ENCODE measurements around the gene ATP8B3. TPM values are rescaled to one million over a fixed set of nuclear protein-coding genes. Genes with fewer than 3 reads are reported as not detected.

The ATP8B3 gene
- total and polyA plus RNA-seq, 10 of the 15 experiments (the other 5 are each of a cell fraction or from before 2014, with no cell fraction given), result 0.13 to 1.7 (median 0.52) TPM

GRCh38 chr19:1854039-1854541 is 42.0 kb upstream of the ATP8B3 start:
- Histone ChIP-seq H3K4me3 (no peak overlapping the region), H3K9ac (ENCODE audit: control insufficient read depth, insufficient read depth, low read length) (no peak overlapping the region), H4K20me1 (ENCODE audit: control insufficient read depth, insufficient read depth) (no peaks in the 10 kb centered on the region), H2AFZ (ENCODE audit: control insufficient read depth, low read depth, low read length) (no peak overlapping the region), H3K9me3 (replicated peaks; ENCODE audit: control insufficient read depth, insufficient read depth, low read length) (no peaks in the 10 kb centered on the region), H3K27me3 (replicated peaks in 1 of 2; ENCODE audit: control insufficient read depth in 2 of 2, insufficient read depth in 2 of 2, low read length in 1 of 2) (no peaks in the 10 kb centered on the region), H3K36me3 (ENCODE audit: control insufficient read depth in 2 of 2, insufficient read depth in 2 of 2, low read length in 1 of 2) (peaks cover 0 to 3% of the 10 kb centered on the region in 2 experiments; a peak in 2 of 4 replicates), H3K79me2 (ENCODE audit: control insufficient read depth, insufficient read depth, low read length) (peaks cover 55% of the 10 kb centered on the region), H3K27ac (ENCODE audit: control insufficient read depth, insufficient read depth) (no peak overlapping the region), H3K4me2 (ENCODE audit: control insufficient read depth, insufficient read depth) (no peak overlapping the region), H3K4me1 (ENCODE audit: control insufficient read depth, insufficient read depth, low read length) (peaks cover 23% of the 10 kb centered on the region)
- no peak for ATAC-seq
- 64% methylated on average over 12 of the region's 16 CpGs for WGBS (ENCODE audit: insufficient coverage, insufficient replicate concordance, low lambda C conversion rate, missing lambda C conversion rate)
- no TSS peak for BruUV-seq (replicated peaks)
- no peak for DNase-seq (ENCODE audit: low read depth, low spot score)
- POLR2A ChIA-PET, result interaction anchor here (0.6 kb wide), 2 partner anchors 12 to 94 kb away, joined by 3 read pairs; no protein-coding TSS in a partner anchor
- in situ Hi-C loops (cut with MboI) (loop anchor here (25.0 kb wide), 1 partner anchor 1508 kb away; the partner anchor contains the start of gene NFIC), intact Hi-C loops (cut with micrococcal nuclease; ENCODE audit: unreplicated experiment) (no loop called here)
- FAIRE-seq, result no peak
- TF ChIP-seq CHD1 (IDR thresholded peaks at IDR 0.05; ENCODE audit: low read depth, low read length) (no peak), TARDBP (IDR thresholded peaks at IDR 0.05; ENCODE audit: borderline replicate concordance) (no peak), MXI1 (IDR thresholded peaks at IDR 0.05; ENCODE audit: low read depth, low read length) (no peak), CUX1 (IDR thresholded peaks at IDR 0.05; ENCODE audit: insufficient replicate concordance, low read depth, low read length) (no peak), CEBPZ (IDR thresholded peaks at IDR 0.05; ENCODE audit: low read depth, low read length) (no peak), MYC (IDR thresholded peaks at IDR 0.05; ENCODE audit: insufficient read depth, insufficient read length, insufficient replicate concordance, low read length, severe bottlenecking) (no peak), TAF1 (IDR thresholded peaks at IDR 0.05; ENCODE audit: borderline replicate concordance, low read depth, low read length) (no peak), MAX (IDR thresholded peaks at IDR 0.05; ENCODE audit: low read depth, low read length) (no peak), CHD2 (IDR thresholded peaks at IDR 0.05; ENCODE audit: borderline replicate concordance, low read depth, low read length) (no peak), SMARCA5 (IDR thresholded peaks at IDR 0.05) (no peak), EED (IDR thresholded peaks at IDR 0.05; ENCODE audit: low read depth) (no peak)
- SMC1A ChIA-PET (ENCODE audit: uncharacterized antibody, unreplicated experiment), result no interaction called here
- CTCF ChIA-PET, result no interaction called here
- RAD21 ChIA-PET (ENCODE audit: unreplicated experiment), result no interaction called here

Data from GM12878 (cell line).